ENCODE results near the gene NFASC. TPM values are rescaled to one million over a fixed set of nuclear protein-coding genes. Genes with fewer than 3 reads are reported as not detected.
A peak's percentile ranks its signal among the peaks of the same experiment; 100 is the strongest.

Gene NFASC
- total RNA-seq, 1 experiment from 2014 or later, result 16.9 TPM

GRCh38 chr1:204941421-204942338 is 71.0 kb downstream of the NFASC start:
- in situ Hi-C loops (cut with HindIII; ENCODE audit: low pct_unique_long_range_greater_than_20kb, low sequenced_read_pairs), result no loop called here
- no peak overlapping the region for H3K4me3 ChIP-seq (ENCODE audit: low read depth in 2 of 2, low read length in 2 of 2)
- POLR2A ChIA-PET, result no interaction called here
- H3K27me3 ChIP-seq (ENCODE audit: control insufficient read depth, insufficient read depth, low read length), result peaks cover 2% of the 10 kb centered on the region; the same call in 1 of the 2 replicates
- TF ChIP-seq TCF7L2 (IDR thresholded peaks at IDR 0.05; ENCODE audit: low read depth, low read length) (no peak), CTCF (IDR thresholded peaks at IDR 0.05) (peak; percentile 96)
- ATAC-seq (peak; percentile 70; the same call in 1 of the 2 replicates), DNase-seq (ENCODE audit: low read depth, low spot score) (peak; percentile 53)
- H3K36me3 ChIP-seq (ENCODE audit: control insufficient read depth, insufficient read depth, low read length), result no peaks in the 10 kb centered on the region
- no peaks in the 10 kb centered on the region for H3K9me3 ChIP-seq (ENCODE audit: control insufficient read depth, insufficient read depth, low read depth, low read length)
- no peak overlapping the region for H3K27ac ChIP-seq (ENCODE audit: low read length)
- intact Hi-C loops (cut with micrococcal nuclease; ENCODE audit: unreplicated experiment), result loop anchor here (1.0 to 10.0 kb wide), 2 partner anchors 133 to 377 kb away; no protein-coding TSS in a partner anchor
- CTCF ChIA-PET, result interaction anchor here (0.7 to 2.0 kb wide), 3 partner anchors 107 to 392 kb away, joined by 3 to 8 read pairs (median 3); no protein-coding TSS in a partner anchor
- no TSS peak for BruUV-seq (replicated peaks)
- H3K4me1 ChIP-seq (ENCODE audit: control insufficient read depth, insufficient read depth, low read length), result no peaks in the 10 kb centered on the region; the same call in 1 of the 2 replicates

GRCh38 chr1:204943495-204943894 is 72.8 kb downstream of the NFASC start:
- no TSS peak for BruUV-seq (replicated peaks)
- Histone ChIP-seq H3K9me3 (ENCODE audit: control insufficient read depth, insufficient read depth, low read depth, low read length) (no peaks in the 10 kb centered on the region), H3K4me3 (ENCODE audit: low read depth in 2 of 2, low read length in 2 of 2) (no peak overlapping the region), H3K4me1 (ENCODE audit: control insufficient read depth, insufficient read depth, low read length) (no peaks in the 10 kb centered on the region; the same call in 1 of the 2 replicates), H3K27ac (ENCODE audit: low read length) (no peak overlapping the region), H3K27me3 (ENCODE audit: control insufficient read depth, insufficient read depth, low read length) (peaks cover 2% of the 10 kb centered on the region; the same call in 1 of the 2 replicates), H3K36me3 (ENCODE audit: control insufficient read depth, insufficient read depth, low read length) (no peaks in the 10 kb centered on the region)
- ATAC-seq, result no peak
- no peak for DNase-seq (ENCODE audit: low read depth, low spot score)
- intact Hi-C loops (cut with micrococcal nuclease; ENCODE audit: unreplicated experiment), result loop anchor here (10.0 kb wide), 1 partner anchor 379 kb away; no protein-coding TSS in a partner anchor
- ChIA-PET CTCF (no interaction called here), POLR2A (no interaction called here)
- TF ChIP-seq REST (IDR thresholded peaks at IDR 0.05; ENCODE audit: insufficient read depth in 1 of 2, low read depth in 2 of 2, low read length in 1 of 2) (no peak), SIN3A (IDR thresholded peaks at IDR 0.05; ENCODE audit: borderline replicate concordance, insufficient read depth, low read depth, low read length) (no peak), POLR2AphosphoS5 (IDR thresholded peaks at IDR 0.05; ENCODE audit: low read depth, low read length) (no peak), TCF7L2 (IDR thresholded peaks at IDR 0.05; ENCODE audit: low read depth, low read length) (no peak), CTCF (IDR thresholded peaks at IDR 0.05) (no peak)
- in situ Hi-C loops (cut with HindIII; ENCODE audit: low pct_unique_long_range_greater_than_20kb, low sequenced_read_pairs), result no loop called here
